Measurements from ENCODE around the gene STRBP.

Gene STRBP

DNA sequence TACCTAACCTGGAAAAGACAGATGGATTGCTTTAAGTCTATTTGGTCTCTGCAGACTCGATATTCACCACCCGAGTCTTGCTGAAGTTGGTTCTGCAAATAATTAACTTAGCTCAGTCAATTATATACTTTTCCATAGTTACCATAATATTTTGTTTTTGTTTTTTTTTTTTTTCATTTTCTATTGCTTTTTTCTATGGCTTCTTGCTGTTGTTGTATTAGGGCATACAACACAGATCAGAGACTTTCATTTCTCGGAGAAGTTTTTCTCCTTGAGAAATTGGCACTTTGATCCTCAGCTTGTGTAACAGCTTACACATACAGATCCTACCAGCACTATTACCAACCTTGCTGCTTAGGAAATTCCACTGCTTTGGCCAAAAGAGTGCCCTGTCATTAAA is 146.9 kb downstream of the STRBP start:
- Mint-ChIP-seq H3K4me3 (no peak overlapping the region), H3K4me1 (peaks cover 19% of the 10 kb centered on the region), H3K36me3 (ENCODE audit: low read depth) (peaks cover 13% of the 10 kb centered on the region), H3K27me3 (ENCODE audit: low read depth, poor library complexity) (no peaks in the 10 kb centered on the region), H3K27ac (no peak overlapping the region), H3K9me3 (no peaks in the 10 kb centered on the region)
- DNase-seq: no peak
- TF ChIP-seq, protein P1, sequence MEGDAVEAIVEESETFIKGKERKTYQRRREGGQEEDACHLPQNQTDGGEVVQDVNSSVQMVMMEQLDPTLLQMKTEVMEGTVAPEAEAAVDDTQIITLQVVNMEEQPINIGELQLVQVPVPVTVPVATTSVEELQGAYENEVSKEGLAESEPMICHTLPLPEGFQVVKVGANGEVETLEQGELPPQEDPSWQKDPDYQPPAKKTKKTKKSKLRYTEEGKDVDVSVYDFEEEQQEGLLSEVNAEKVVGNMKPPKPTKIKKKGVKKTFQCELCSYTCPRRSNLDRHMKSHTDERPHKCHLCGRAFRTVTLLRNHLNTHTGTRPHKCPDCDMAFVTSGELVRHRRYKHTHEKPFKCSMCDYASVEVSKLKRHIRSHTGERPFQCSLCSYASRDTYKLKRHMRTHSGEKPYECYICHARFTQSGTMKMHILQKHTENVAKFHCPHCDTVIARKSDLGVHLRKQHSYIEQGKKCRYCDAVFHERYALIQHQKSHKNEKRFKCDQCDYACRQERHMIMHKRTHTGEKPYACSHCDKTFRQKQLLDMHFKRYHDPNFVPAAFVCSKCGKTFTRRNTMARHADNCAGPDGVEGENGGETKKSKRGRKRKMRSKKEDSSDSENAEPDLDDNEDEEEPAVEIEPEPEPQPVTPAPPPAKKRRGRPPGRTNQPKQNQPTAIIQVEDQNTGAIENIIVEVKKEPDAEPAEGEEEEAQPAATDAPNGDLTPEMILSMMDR (IDR thresholded peaks at IDR 0.05): no peak

DNA sequence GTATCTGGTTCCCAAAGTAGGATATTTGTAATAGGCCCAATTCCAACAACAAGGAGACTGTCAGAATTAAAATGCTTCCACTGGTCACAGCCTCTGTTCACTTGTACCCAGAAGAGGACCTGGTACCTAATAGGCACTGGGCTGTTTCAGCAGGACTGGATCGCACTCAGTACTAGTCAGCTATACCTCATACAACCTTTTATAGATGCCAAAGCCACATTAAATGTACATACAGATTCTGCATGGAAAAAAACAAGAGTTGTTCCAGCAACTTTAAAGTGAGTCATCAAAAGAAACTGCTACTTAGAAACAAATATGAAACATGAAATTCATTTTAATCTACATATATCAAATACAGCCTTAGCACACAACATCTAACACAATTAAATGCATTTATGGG is 147.4 kb downstream of the STRBP start:
- Mint-ChIP-seq H3K9me3 (no peaks in the 10 kb centered on the region), H3K36me3 (ENCODE audit: low read depth) (peaks cover 10% of the 10 kb centered on the region), H3K4me1 (peaks cover 14% of the 10 kb centered on the region), H3K27ac (no peak overlapping the region), H3K4me3 (no peak overlapping the region), H3K27me3 (ENCODE audit: low read depth, poor library complexity) (no peaks in the 10 kb centered on the region)
- DNase-seq: no peak
- TF ChIP-seq, protein P1 (IDR thresholded peaks at IDR 0.05): no peak

- no peak for DNase-seq
- Mint-ChIP-seq H3K9me3 (no peaks in the 10 kb centered on the region), H3K36me3 (ENCODE audit: low read depth) (peaks cover 17% of the 10 kb centered on the region), H3K27me3 (ENCODE audit: low read depth, poor library complexity) (no peaks in the 10 kb centered on the region), H3K4me1 (peaks cover 13% of the 10 kb centered on the region), H3K27ac (no peak overlapping the region), H3K4me3 (no peak overlapping the region)
- TF ChIP-seq, protein P1 (IDR thresholded peaks at IDR 0.05): no peak
Measured at GRCh38 chr9:123120131-123120530, 148.3 kb downstream of the STRBP start.

- DNase-seq: no peak
- Mint-ChIP-seq H3K4me1 (peaks cover 13% of the 10 kb centered on the region), H3K4me3 (no peak overlapping the region), H3K36me3 (ENCODE audit: low read depth) (peaks cover 17% of the 10 kb centered on the region), H3K27ac (no peak overlapping the region), H3K27me3 (ENCODE audit: low read depth, poor library complexity) (no peaks in the 10 kb centered on the region), H3K9me3 (no peaks in the 10 kb centered on the region)
- TF ChIP-seq, protein P1 (IDR thresholded peaks at IDR 0.05): no peak
Measured at GRCh38 chr9:123119566-123119965, 148.8 kb downstream of the STRBP start.

DNA sequence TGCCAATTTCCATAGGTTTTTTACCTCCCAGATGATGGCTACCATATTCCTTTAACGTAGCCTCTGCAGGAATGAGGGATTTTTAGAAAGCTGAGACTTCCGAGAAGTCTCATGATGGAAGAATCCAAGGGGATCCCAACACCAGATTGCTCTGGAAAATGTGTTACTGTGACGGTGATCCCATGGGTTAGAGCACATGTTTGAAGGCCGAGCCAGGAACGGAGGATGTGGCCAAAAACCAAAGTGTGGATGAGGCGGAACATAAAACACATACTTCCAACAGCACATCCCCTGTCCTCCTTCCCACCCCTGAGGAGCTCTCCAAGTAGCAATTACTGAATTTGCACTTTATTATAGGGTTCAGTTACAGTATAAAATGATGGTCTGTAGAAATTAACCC is 152.3 kb downstream of the STRBP start:
- H3K4me1 Mint-ChIP-seq: peaks cover 22% of the 10 kb centered on the region
- peaks cover 14% of the 10 kb centered on the region for H3K36me3 Mint-ChIP-seq (ENCODE audit: low read depth)
- H3K4me3 Mint-ChIP-seq: no peak overlapping the region
- no peaks in the 10 kb centered on the region for H3K9me3 Mint-ChIP-seq
- peak overlapping the region; percentile 49 for H3K27ac Mint-ChIP-seq
- TF ChIP-seq, protein P1 (IDR thresholded peaks at IDR 0.05): no peak
- DNase-seq: no peak
- H3K27me3 Mint-ChIP-seq (ENCODE audit: low read depth, poor library complexity): no peaks in the 10 kb centered on the region

GRCh38 chr9:123115146-123115913 is 153.1 kb downstream of the STRBP start:
- Mint-ChIP-seq H3K4me1 (peaks cover 22% of the 10 kb centered on the region), H3K36me3 (ENCODE audit: low read depth) (peaks cover 14% of the 10 kb centered on the region), H3K4me3 (no peak overlapping the region), H3K27ac (no peak overlapping the region), H3K27me3 (ENCODE audit: low read depth, poor library complexity) (no peaks in the 10 kb centered on the region), H3K9me3 (no peaks in the 10 kb centered on the region)
- DNase-seq: no peak
- TF ChIP-seq, protein P1 (IDR thresholded peaks at IDR 0.05): no peak
